Measurements from ENCODE around the gene TFEB. TPM values are rescaled to one million over a fixed set of nuclear protein-coding genes. Genes with fewer than 3 reads are reported as not detected.

The TFEB gene
- total RNA-seq, 3 donors from 2014 or later (not counting 1 experiment from before 2014, with no cell fraction given) = 56.0 to 66.7 (median 66.2) TPM

DNA sequence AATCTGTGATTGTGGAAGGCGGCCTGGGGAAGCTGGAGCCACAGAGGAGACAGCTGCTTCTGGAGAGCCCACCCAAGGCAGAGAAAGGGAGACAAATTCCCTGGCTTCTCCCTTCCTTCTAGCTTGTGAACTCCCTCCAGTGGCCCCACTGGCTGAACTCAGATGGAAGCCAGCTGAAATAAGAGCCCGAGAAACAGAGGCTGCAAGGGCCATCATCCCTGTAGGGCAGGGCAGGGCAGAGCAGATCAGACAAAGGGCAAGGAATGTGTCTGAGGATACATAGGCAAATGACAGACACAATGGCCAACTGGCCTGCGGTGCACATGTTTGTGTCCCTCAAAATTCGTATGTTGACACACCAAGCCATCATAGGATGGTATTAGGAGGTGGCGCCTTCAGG is 71.8 kb downstream of the TFEB start:
- Histone ChIP-seq H3K27me3 (ENCODE audit: control insufficient read depth, insufficient read depth, low read length) (no peaks in the 10 kb centered on the region), H3K27ac (ENCODE audit: low read length) (no peak overlapping the region), H3K36me3 (ENCODE audit: control insufficient read depth, insufficient read depth, low read length) (no peaks in the 10 kb centered on the region), H3K4me3 (ENCODE audit: low read length) (no peak overlapping the region), H3K4me1 (ENCODE audit: control insufficient read depth, insufficient read depth, low read length) (no peaks in the 10 kb centered on the region), H3K9me3 (ENCODE audit: control insufficient read depth, insufficient read depth, low read length) (no peaks in the 10 kb centered on the region)
- H3K36me3 Mint-ChIP-seq = no peaks in the 10 kb centered on the region
- intact Hi-C loops (cut with micrococcal nuclease) = no loop called here
- no peak for TF ChIP-seq CTCF (IDR thresholded peaks at IDR 0.05)
- WGBS (ENCODE audit: insufficient coverage) = 89% methylated on average over 5 of the region's 5 CpGs
- peaks cover 33 to 61% of the 10 kb centered on the region in 2 donors for H3K27me3 Mint-ChIP-seq (ENCODE audit: low read depth in 2 of 2)
- no peak for DNase-seq
- H3K4me1 Mint-ChIP-seq = peaks cover 0 to 4% of the 10 kb centered on the region in 2 donors
- ATAC-seq = no peak
- H3K4me3 Mint-ChIP-seq = no peak overlapping the region
- no peaks in the 10 kb centered on the region for H3K9me3 Mint-ChIP-seq
- no peak overlapping the region for H3K27ac Mint-ChIP-seq

- 19% methylated on average over 7 of the region's 7 CpGs for WGBS (ENCODE audit: insufficient coverage)
- Histone ChIP-seq H3K9me3 (ENCODE audit: control insufficient read depth, insufficient read depth, low read length) (no peaks in the 10 kb centered on the region), H3K4me1 (ENCODE audit: control insufficient read depth, insufficient read depth, low read length) (no peaks in the 10 kb centered on the region), H3K36me3 (ENCODE audit: control insufficient read depth, insufficient read depth, low read length) (no peaks in the 10 kb centered on the region), H3K4me3 (ENCODE audit: low read length) (no peak overlapping the region), H3K27me3 (ENCODE audit: control insufficient read depth, insufficient read depth, low read length) (no peaks in the 10 kb centered on the region), H3K27ac (ENCODE audit: low read length) (no peak overlapping the region)
- no peak overlapping the region for H3K4me3 Mint-ChIP-seq
- ATAC-seq = peak in 2 of 3 donors; percentile 44 to 72
- intact Hi-C loops (cut with micrococcal nuclease) = no loop called here
- no peak for TF ChIP-seq CTCF (IDR thresholded peaks at IDR 0.05)
- no peaks in the 10 kb centered on the region for H3K9me3 Mint-ChIP-seq
- H3K27me3 Mint-ChIP-seq (ENCODE audit: low read depth in 2 of 2) = peaks cover 34 to 67% of the 10 kb centered on the region in 2 donors
- H3K4me1 Mint-ChIP-seq = peaks cover 0 to 4% of the 10 kb centered on the region in 2 donors
- no peaks in the 10 kb centered on the region for H3K36me3 Mint-ChIP-seq
- DNase-seq = no peak
- no peak overlapping the region for H3K27ac Mint-ChIP-seq
Measured at GRCh38 chr6:41659935-41660334, 75.5 kb downstream of the TFEB start.

- Histone ChIP-seq H3K9me3 (ENCODE audit: control insufficient read depth, insufficient read depth, low read length) (no peaks in the 10 kb centered on the region), H3K4me1 (ENCODE audit: control insufficient read depth, insufficient read depth, low read length) (no peaks in the 10 kb centered on the region), H3K27me3 (ENCODE audit: control insufficient read depth, insufficient read depth, low read length) (no peaks in the 10 kb centered on the region), H3K27ac (ENCODE audit: low read length) (no peak overlapping the region), H3K4me3 (ENCODE audit: low read length) (no peak overlapping the region), H3K36me3 (ENCODE audit: control insufficient read depth, insufficient read depth, low read length) (no peaks in the 10 kb centered on the region)
- Mint-ChIP-seq H3K4me1 (peaks cover 0 to 4% of the 10 kb centered on the region in 2 donors), H3K36me3 (no peaks in the 10 kb centered on the region), H3K9me3 (no peaks in the 10 kb centered on the region), H3K27me3 (ENCODE audit: low read depth in 2 of 2) (peaks cover 37 to 58% of the 10 kb centered on the region in 2 donors), H3K4me3 (no peak overlapping the region), H3K27ac (no peak overlapping the region)
- ATAC-seq = no peak
- 84% methylated on average over 13 of the region's 13 CpGs for WGBS (ENCODE audit: insufficient coverage)
- no peak for TF ChIP-seq CTCF (IDR thresholded peaks at IDR 0.05)
- intact Hi-C loops (cut with micrococcal nuclease) = no loop called here
- no peak for DNase-seq
Measured at GRCh38 chr6:41658636-41659035, 76.8 kb downstream of the TFEB start.

Data from natural killer cell (primary cell).